HG02885 (cell line): ENCODE results near the gene ST7L.

Experiments
- ATAC-seq: cut with Tn5 transposase; IDR thresholded peaks from one replicate; pipeline ENCODE4 v1.9.1; 2021; ENCODE audit warnings: mild to moderate bottlenecking; ENCODE audit not compliant: unreplicated experiment, poor library complexity

The ST7L gene

GRCh38 chr1:112554411-112554810, 64.5 kb downstream of the ST7L start:
- no peak for ATAC-seq

- ATAC-seq, result no peak
Observed at GRCh38 chr1:112549590-112549989, 69.4 kb downstream of the ST7L start.

- no peak for ATAC-seq
Observed at GRCh38 chr1:112548547-112548946, 70.4 kb downstream of the ST7L start.

GRCh38 chr1:112546076-112546475, 72.9 kb downstream of the ST7L start:
- ATAC-seq, result no peak

- no peak for ATAC-seq
Observed at GRCh38 chr1:112544751-112545150, 74.2 kb downstream of the ST7L start.

GRCh38 chr1:112544011-112544688, 74.8 kb downstream of the ST7L start:
- no peak for ATAC-seq

- no peak for ATAC-seq
Observed at GRCh38 chr1:112542206-112542973, 76.6 kb downstream of the ST7L start.

GRCh38 chr1:112541299-112541698, 77.6 kb downstream of the ST7L start:
- no peak for ATAC-seq

GRCh38 chr1:112540226-112540794, 78.6 kb downstream of the ST7L start:
- ATAC-seq, result no peak

GRCh38 chr1:112538883-112539282, 80.1 kb downstream of the ST7L start:
- no peak for ATAC-seq

- no peak for ATAC-seq
Observed at GRCh38 chr1:112537456-112537855, 81.5 kb downstream of the ST7L start.

- ATAC-seq, result no peak
Observed at GRCh38 chr1:112536561-112536960, 82.4 kb downstream of the ST7L start.

- no peak for ATAC-seq
Observed at GRCh38 chr1:112533029-112533428, 85.9 kb downstream of the ST7L start.

- no peak for ATAC-seq
Observed at GRCh38 chr1:112532064-112532463, 86.9 kb downstream of the ST7L start.

- ATAC-seq, result no peak
Observed at GRCh38 chr1:112530832-112531231, 88.1 kb downstream of the ST7L start.

- ATAC-seq, result no peak
Observed at GRCh38 chr1:112529301-112529700, 89.6 kb downstream of the ST7L start.

- ATAC-seq, result no peak
Observed at GRCh38 chr1:112528076-112528475, 90.9 kb downstream of the ST7L start.

- ATAC-seq, result no peak
Observed at GRCh38 chr1:112527266-112528010, 91.5 kb downstream of the ST7L start.

GRCh38 chr1:112524986-112525385, 94.0 kb downstream of the ST7L start:
- no peak for ATAC-seq

- ATAC-seq, result no peak
Observed at GRCh38 chr1:112524251-112524650, 94.7 kb downstream of the ST7L start.

GRCh38 chr1:112522621-112523020, 96.3 kb downstream of the ST7L start:
- no peak for ATAC-seq
